G401.6 (cell line): ENCODE results near the gene NCOA6.
"Not testable (repeated sequence)": the region's sequence is repeated elsewhere in the genome, so short reads cannot be mapped to it uniquely, and the experiment has no call there.

Source experiments
- FAIRE-seq: peaks from 2 replicates; lab custom pipeline; 2012; peaks lifted over from hg19 to GRCh38; lab: Jason Lieb, UNC

The NCOA6 gene

GRCh38 chr20:34773726-34774125, 51.7 kb downstream of the NCOA6 start:
- FAIRE-seq = no peak

- FAIRE-seq = no peak
Measured at GRCh38 chr20:34772437-34772836, 53.0 kb downstream of the NCOA6 start.

GRCh38 chr20:34771680-34772081, 53.8 kb downstream of the NCOA6 start:
- no peak for FAIRE-seq

- no peak for FAIRE-seq
Measured at GRCh38 chr20:34768096-34768495, 57.4 kb downstream of the NCOA6 start.

- FAIRE-seq = peak; percentile 70
Measured at GRCh38 chr20:34762031-34762555, 63.4 kb downstream of the NCOA6 start.

GRCh38 chr20:34755367-34755766, 70.1 kb downstream of the NCOA6 start:
- FAIRE-seq = no peak

GRCh38 chr20:34754611-34755010, 70.8 kb downstream of the NCOA6 start:
- no peak for FAIRE-seq

- no peak for FAIRE-seq
Measured at GRCh38 chr20:34753706-34754461, 71.6 kb downstream of the NCOA6 start.

GRCh38 chr20:34751453-34751852, 74.0 kb downstream of the NCOA6 start:
- no peak for FAIRE-seq

- FAIRE-seq = no peak
Measured at GRCh38 chr20:34750484-34750883, 75.0 kb downstream of the NCOA6 start.

GRCh38 chr20:34748709-34749108, 76.7 kb downstream of the NCOA6 start:
- no peak for FAIRE-seq

GRCh38 chr20:34747479-34747878, 78.0 kb downstream of the NCOA6 start:
- FAIRE-seq = no peak

GRCh38 chr20:34746674-34747073, 78.8 kb downstream of the NCOA6 start:
- no peak for FAIRE-seq

GRCh38 chr20:34744847-34745246, 80.6 kb downstream of the NCOA6 start:
- no peak for FAIRE-seq

GRCh38 chr20:34744340-34744739, 81.1 kb downstream of the NCOA6 start:
- no peak for FAIRE-seq

GRCh38 chr20:34743039-34743438, 82.4 kb downstream of the NCOA6 start:
- FAIRE-seq = no peak

GRCh38 chr20:34736106-34736735, 89.2 kb downstream of the NCOA6 start:
- no peak for FAIRE-seq

GRCh38 chr20:34732523-34732922, 92.9 kb downstream of the NCOA6 start:
- no peak for FAIRE-seq

- no peak for FAIRE-seq
Measured at GRCh38 chr20:34729416-34729815, 96.0 kb downstream of the NCOA6 start.

- no peak for FAIRE-seq
Measured at GRCh38 chr20:34724172-34724571, 101.3 kb downstream of the NCOA6 start.

GRCh38 chr20:34722560-34722959, 102.9 kb downstream of the NCOA6 start:
- FAIRE-seq = not testable (repeated sequence)

GRCh38 chr20:34720266-34720665, 105.2 kb downstream of the NCOA6 start:
- FAIRE-seq = no peak

- FAIRE-seq = not testable (repeated sequence)
Measured at GRCh38 chr20:34719242-34720017, 106.0 kb downstream of the NCOA6 start.
